Cerebellar nuclear complex (tissue), 1 donor: ENCODE measurements around the gene DCAF6.

Source experiments
- DNase-seq, 2 experiments: peaks; one replicate each; lab custom pipeline; 2025; lab: John Stamatoyannopoulos, UW

Gene DCAF6

DNA sequence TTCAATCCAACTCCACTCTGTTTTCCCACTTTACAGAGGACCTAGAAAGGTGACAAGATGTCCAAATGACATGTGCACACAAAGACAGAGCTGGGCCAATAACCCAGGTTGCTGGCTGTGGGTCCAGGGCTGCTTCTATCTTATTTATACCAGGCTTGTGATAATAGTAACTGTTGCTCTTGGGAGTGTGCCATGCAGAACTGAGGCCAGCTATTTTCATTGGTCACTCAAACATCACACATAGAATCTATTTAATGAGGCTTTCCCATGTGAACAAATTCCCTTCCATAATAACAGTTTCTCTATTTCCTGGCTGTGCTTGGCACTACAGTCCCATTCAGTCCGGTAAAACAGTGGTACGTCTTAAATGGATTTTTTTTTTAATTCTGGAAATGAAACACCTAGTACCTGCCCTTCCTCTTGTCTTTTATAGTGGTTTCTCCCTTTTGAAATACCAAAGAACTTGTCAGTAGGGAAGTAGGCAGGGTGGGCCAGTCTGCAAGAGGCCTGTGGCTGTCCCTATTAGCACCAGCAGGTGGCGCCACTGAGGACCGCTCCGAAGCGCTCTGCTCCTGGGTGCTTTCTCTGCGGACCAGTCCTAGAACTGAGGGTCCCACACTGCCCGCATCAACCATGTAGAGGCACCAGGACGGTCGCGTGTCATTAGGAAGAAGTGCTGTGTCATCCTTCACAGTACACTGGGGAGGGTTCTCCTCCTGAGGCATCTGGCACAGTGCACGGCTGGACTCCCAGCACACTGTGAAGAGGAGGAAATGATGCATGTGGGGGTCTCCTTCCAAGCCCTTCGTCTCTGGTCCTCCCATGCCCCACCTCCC, 148.1 kb downstream of the DCAF6 start:
- no peak for DNase-seq

- no peak for DNase-seq
Observed at GRCh38 chr1:168085401-168085872, 149.0 kb downstream of the DCAF6 start.

DNA sequence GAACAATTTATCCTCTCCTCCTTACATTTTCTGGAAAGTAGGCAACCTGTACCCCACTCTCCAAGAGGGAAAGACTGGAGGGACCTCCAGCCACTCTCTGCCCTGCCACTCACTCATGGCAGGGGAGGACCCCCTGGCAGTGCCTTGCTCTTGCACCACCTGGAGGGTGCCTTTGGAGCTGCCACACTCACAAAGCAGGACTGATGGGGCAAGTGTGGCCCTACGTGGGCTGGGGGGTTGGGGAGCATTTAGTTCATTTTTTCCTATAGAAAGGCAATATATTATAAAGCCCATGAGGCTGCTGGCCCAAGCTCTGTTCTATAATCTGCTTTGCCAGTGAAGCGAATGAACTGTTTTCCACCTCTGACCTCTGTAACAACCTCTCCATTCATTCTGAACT, 150.0 kb downstream of the DCAF6 start:
- DNase-seq = no peak

- DNase-seq = no peak
Observed at GRCh38 chr1:168087696-168088095, 151.2 kb downstream of the DCAF6 start.

DNA sequence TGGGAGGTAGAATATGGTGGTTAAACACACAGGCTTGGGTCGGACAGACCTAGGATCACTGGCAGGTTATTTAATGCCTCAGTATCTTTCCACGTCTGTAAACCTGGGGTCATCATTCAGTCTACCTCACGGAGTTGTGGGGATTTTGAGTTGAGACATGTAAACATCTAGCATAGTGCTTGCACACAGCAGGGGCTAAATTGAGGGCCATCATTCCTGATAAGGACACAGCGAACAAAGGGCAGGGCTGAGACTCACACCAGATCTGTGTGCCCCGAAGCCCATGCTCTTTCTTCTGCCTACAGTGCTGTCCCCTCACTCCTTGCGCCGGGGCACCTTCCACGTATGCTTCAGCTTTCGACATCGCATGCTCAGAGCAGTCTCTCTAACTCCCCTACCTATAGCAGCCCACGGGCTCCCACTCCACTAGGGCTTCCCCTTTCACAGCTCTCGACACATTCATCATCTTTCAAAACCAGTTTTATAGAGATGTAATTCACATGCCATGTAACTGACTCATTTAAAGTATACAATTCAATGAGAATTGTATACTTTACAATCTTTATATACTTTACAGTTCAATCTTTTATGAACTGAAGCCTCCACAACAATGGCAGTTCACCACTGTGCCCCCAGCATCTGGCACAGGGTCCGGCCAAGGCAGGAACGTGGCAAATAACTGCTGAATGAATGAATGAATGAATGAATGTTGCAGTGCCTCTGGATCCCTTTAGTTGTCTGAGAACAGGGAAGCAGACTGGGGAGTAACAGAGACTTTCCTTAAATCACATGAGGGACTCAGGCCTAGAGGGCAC, 152.2 kb downstream of the DCAF6 start:
- no peak for DNase-seq

- no peak for DNase-seq
Observed at GRCh38 chr1:168089326-168089978, 153.0 kb downstream of the DCAF6 start.

DNA sequence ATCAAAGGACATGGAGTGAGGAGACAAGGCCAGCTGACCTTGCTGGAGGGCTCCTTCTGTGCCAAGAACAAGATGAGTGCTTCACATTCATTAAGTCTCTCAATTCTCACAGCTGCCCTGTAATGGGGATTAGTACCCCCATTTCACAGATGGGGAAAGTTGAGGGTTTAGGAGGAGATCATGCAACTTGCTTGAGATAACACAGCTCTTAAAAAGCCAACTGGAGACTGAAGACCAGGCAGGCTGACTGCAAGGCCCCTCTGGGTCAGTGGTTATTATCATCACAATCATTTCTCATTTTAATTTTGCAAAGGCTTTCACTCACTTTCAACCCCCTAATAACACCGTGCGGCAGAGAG, 153.5 kb downstream of the DCAF6 start:
- no peak for DNase-seq

- DNase-seq = no peak
Observed at GRCh38 chr1:168090395-168090794, 153.9 kb downstream of the DCAF6 start.

GRCh38 chr1:168091063-168091462, 154.6 kb downstream of the DCAF6 start:
- DNase-seq = no peak

GRCh38 chr1:168091720-168092550, 155.5 kb downstream of the DCAF6 start:
- DNase-seq = peak in 1 of 2 experiments; percentile 36

DNA sequence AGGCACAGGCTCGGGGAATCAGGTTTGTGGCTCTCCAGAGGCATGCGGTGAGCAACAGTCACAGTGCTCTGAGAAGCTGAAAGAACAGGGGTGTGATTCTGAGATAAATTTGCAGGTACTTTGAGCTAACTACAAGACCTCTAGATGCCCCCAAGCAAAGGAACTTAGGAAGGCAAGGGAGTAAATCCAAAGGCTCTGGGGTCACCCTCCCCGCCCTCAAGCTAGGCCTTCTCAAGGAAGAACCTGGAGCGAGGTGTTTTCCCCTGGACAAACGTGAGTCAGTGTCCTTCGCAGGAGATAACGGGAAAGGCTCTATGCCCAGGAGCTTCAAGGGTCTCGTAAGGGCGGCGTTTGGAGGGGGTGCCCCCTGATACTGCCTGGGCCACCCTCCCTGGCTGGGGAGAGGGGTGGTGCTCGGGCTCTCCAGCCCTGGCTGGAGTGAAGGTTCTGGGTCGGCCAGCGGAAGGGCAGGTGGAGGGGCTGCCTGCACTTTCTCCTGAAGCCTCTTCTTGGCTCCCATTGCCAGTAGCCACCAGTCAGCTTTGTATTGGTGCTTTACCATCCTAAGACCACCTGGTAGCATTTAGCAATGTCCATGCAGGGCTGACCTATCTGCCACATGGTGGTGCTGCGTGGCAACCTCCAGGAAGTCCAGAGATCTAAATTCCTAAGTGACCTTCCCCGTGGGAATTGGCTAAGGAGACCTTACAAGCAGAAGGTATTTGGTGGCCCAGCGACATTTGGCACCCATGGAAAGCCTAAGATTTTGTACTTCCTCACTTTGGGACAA, 156.3 kb downstream of the DCAF6 start:
- DNase-seq = no peak

GRCh38 chr1:168093616-168094015, 157.1 kb downstream of the DCAF6 start:
- DNase-seq = no peak

DNA sequence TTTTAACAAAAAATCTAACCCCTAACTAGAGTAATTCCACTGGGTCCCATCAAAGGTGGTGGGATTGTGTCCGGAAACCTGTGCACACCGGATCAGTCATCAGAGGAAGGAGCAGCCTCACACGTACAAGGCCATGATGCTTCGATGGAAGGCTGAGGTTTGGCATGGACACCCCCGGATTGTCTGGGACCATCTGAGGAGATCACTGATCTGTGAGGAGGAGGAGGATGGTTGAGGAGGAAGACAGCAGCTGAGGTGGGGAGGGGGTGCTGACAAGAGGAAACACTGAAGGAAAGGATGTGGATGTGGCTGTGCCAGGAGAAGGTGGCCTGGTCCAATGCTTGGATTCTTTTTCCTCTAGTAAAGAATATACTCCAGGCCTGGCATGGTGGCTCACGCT, 159.0 kb downstream of the DCAF6 start:
- no peak for DNase-seq

GRCh38 chr1:168096296-168097165, 160.0 kb downstream of the DCAF6 start:
- no peak for DNase-seq

DNA sequence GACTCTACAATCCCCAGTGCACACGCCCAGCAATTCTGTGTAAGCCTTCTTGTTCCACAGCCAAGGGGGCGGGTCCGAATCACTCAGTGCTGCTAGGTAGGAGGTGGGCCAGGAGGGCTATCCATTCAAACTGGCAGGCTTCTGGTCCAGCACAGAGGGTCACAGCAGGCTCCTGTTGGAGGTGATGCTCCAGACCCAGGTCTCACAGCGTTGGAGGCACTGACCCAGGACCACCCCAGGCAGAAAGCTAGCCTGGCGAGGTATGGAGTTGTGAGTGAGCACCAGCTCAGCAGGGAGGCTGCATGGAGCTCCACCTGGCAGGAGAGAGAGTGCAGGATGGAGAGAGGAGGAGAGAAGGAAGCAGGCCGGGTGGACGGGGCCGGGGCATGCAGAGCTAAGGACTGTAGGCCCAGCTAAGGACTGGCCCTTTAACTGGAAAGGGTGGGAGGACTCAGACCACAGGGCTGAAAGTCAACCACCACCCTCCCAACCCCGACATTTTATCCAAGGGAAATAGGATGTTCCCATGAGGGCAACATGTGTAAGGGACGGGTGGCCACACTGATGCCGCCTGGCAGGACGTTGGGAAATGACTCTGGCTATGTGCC, 161.5 kb downstream of the DCAF6 start:
- no peak for DNase-seq

- DNase-seq = no peak
Observed at GRCh38 chr1:168098534-168099320, 162.2 kb downstream of the DCAF6 start.

GRCh38 chr1:168099337-168099801, 162.9 kb downstream of the DCAF6 start:
- DNase-seq = no peak

DNA sequence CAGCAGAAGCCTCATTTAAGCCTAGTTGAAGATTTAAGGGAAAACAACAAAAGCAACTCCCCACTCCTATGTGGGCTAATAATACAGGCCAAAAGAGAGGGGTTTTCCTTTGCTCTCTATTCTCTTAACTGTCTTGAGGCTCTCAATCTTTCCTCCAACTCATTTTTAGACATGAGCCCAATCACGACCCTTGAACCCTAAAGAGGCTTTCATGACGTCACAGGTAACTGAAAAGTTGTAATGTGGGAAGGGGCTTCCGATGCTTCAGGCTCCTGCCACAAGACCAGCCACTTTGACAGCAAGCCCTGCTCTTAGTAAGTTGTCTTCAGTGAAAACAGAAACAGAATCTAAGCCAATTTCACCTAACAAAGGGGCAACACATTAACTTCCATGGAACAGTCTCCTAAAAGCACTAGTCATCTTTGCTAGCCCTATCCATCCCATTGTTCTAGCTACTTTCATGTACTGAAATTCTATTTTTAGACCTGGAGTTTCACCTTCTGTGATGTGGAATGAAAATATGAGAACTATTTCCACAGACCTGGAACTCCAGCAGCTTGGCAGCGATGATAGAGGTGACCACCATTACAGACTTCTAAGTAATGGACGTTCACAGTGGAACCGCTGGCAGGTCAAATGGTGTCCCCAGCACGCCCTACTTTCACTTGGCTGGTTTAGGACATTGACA, 164.0 kb downstream of the DCAF6 start:
- DNase-seq = no peak
